Colonic mucosa (tissue), 4 donors: ENCODE data around the gene DNM2. TPM values are rescaled to one million over a fixed set of nuclear protein-coding genes. Genes with fewer than 3 reads are reported as not detected.

Experiments
- DNase-seq: peaks from one replicate; pipeline ENCODE4 v3.0.0-alpha.2; 2020
- H3K27ac ChIP-seq: fragments of 200-600 bp; one replicate; pipeline ENCODE4 v1.8.0; 2021
- H3K27me3 ChIP-seq: fragments of 200-600 bp; one replicate; pipeline ENCODE4 v1.8.0; 2021
- H3K36me3 ChIP-seq: fragments of 200-600 bp; one replicate; pipeline ENCODE4 v1.8.0; 2021
- H3K4me1 ChIP-seq: fragments of 200-600 bp; one replicate; pipeline ENCODE4 v1.8.0; 2021; ENCODE audit warnings: mild to moderate bottlenecking
- H3K4me3 ChIP-seq: fragments of 200-600 bp; one replicate; pipeline ENCODE4 v1.8.0; 2021
- H3K9ac ChIP-seq, 2 donors: one replicate each; pipeline ENCODE4 v1.7.0; 2013; ENCODE audit warnings: control low read depth in 2 of 2, low read depth in 2 of 2, low read length in 2 of 2
- H3K9me3 ChIP-seq: fragments of 200-600 bp; one replicate; pipeline ENCODE4 v1.8.0; 2021
- intact Hi-C: fragments of 100-400 bp; cut with DNase I; formaldehyde crosslinking; loops from one replicate; pipeline ENCODE4 v1.14.1; 2022
- total RNA-seq, 2 donors: library from RNA; stranded (reverse); fragmentation: NEBNext Ultra II Directional in 1 of 2; extraction: Animal tissue kit (Norgen Biotek cat#: 25700) in 1 of 2; gene quantifications; one replicate each; pipeline ENCODE4 v1.2.1, GENCODE V29; 2021
- TF ChIP-seq, protein P1 (sequence below): fragments of 200-600 bp; IDR thresholded peaks from one replicate; pipeline ENCODE4 v1.8.0; 2022; ENCODE audit warnings: antibody characterized with exemption, mild to moderate bottlenecking
- donor health status: healthy.
- donor health status: DM: no; HTN: no; CAD: no.
- donor health status: DM: no; HTN: no; CAD: no.

Gene DNM2
- total RNA-seq, 2 donors from 2014 or later, result 450 to 461 TPM

DNA sequence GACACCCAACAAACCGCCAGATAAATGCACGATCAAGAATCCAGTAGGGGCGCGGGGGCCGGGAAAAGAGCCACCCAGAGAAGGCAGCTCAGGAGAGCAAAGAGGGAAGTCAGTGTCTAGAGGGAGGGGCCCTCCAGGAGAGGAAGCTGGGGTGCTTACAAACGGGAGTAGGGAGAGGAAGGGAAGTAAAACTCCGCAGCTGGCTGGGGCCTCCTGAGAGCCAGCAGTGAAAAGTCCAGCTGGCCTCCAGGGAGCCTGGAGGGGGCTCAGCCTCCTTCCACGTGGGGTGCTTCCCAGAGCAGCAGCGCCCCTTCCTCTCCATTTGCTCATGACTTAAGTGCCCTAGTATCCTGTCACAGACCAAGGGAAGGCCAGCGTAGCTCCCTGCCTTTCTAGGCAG lies 66.4 kb downstream of the DNM2 start:
- peaks cover 53% of the 10 kb centered on the region for H3K36me3 ChIP-seq
- H3K9ac ChIP-seq, result no peak overlapping the region
- TF ChIP-seq, protein P1, sequence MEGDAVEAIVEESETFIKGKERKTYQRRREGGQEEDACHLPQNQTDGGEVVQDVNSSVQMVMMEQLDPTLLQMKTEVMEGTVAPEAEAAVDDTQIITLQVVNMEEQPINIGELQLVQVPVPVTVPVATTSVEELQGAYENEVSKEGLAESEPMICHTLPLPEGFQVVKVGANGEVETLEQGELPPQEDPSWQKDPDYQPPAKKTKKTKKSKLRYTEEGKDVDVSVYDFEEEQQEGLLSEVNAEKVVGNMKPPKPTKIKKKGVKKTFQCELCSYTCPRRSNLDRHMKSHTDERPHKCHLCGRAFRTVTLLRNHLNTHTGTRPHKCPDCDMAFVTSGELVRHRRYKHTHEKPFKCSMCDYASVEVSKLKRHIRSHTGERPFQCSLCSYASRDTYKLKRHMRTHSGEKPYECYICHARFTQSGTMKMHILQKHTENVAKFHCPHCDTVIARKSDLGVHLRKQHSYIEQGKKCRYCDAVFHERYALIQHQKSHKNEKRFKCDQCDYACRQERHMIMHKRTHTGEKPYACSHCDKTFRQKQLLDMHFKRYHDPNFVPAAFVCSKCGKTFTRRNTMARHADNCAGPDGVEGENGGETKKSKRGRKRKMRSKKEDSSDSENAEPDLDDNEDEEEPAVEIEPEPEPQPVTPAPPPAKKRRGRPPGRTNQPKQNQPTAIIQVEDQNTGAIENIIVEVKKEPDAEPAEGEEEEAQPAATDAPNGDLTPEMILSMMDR, result no peak
- H3K9me3 ChIP-seq, result no peaks in the 10 kb centered on the region
- DNase-seq, result no peak
- H3K27ac ChIP-seq, result no peak overlapping the region
- H3K4me1 ChIP-seq, result no peaks in the 10 kb centered on the region
- intact Hi-C loops, result no loop called here
- no peaks in the 10 kb centered on the region for H3K27me3 ChIP-seq
- no peak overlapping the region for H3K4me3 ChIP-seq

DNA sequence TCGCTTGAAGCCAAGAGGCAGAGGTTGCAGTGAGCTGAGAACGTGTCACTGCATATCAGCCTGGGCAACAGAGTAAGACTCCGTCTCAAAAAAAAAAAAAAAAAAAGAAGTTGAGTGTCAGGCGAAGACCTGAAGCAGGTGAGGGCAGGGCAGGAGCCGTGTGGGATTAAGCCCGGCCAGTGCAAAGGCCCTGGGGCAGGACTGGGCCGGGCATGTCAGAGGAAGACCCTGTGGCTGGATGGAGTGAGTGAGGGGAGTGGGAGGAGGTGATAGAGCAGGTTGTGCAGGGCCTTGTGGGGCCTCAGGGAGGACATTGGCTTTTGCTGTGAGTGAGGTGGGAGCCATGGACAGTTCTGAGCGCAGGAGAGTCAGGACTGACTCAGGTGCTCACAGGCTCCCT lies 70.3 kb downstream of the DNM2 start:
- no peak overlapping the region for H3K9ac ChIP-seq
- H3K4me1 ChIP-seq, result no peaks in the 10 kb centered on the region
- TF ChIP-seq, protein P1, result no peak
- H3K27me3 ChIP-seq, result no peaks in the 10 kb centered on the region
- peaks cover 42% of the 10 kb centered on the region for H3K36me3 ChIP-seq
- intact Hi-C loops, result no loop called here
- no peak for DNase-seq
- no peak overlapping the region for H3K27ac ChIP-seq
- H3K9me3 ChIP-seq, result no peaks in the 10 kb centered on the region
- H3K4me3 ChIP-seq, result no peak overlapping the region

DNA sequence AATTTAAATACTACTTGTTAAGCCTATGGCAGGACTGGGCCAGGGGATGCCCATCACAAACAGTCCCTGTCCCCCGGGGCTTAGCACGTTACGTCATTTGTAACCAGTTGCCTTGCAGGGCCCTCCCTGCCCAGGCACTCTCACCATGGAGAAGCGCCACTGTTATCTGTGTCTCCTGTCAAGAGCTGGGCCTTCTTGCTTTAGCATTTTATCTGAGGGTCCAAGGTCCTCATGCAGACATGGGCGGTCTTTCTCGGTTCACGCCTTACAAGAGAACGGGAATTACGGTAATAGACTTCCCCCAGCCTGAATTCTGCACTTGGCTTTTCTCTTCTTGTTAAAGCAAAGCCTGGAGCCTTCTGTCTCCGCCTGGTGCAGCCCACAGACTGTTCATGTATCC lies 72.0 kb downstream of the DNM2 start:
- TF ChIP-seq, protein P1, result no peak
- H3K27ac ChIP-seq, result no peak overlapping the region
- H3K36me3 ChIP-seq, result peaks cover 50% of the 10 kb centered on the region
- no peak overlapping the region for H3K4me3 ChIP-seq
- H3K4me1 ChIP-seq, result no peaks in the 10 kb centered on the region
- no peaks in the 10 kb centered on the region for H3K27me3 ChIP-seq
- intact Hi-C loops, result no loop called here
- no peak overlapping the region for H3K9ac ChIP-seq
- H3K9me3 ChIP-seq, result no peaks in the 10 kb centered on the region
- no peak for DNase-seq

DNA sequence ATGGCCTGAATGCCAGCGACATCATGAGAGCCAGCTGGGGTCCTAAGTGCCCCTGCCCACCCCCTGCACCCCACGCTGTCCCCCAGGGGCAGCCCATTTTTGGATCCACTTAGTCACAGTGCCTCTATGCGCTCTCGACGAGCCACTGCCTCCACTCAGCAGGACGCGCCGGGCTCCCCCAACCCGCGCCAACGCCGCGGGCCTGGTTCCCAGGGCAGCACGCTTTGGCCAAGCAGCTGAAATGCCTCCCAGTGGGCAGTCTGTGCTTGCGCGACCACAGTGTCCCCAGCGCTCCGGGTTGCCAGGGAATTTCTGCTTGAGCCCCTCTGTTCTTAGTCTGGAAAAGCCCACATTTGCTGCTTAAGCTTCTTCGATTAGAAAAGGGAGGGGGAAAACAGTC lies 78.8 kb downstream of the DNM2 start:
- TF ChIP-seq, protein P1, result no peak
- DNase-seq, result no peak
- intact Hi-C loops, result no loop called here

DNA sequence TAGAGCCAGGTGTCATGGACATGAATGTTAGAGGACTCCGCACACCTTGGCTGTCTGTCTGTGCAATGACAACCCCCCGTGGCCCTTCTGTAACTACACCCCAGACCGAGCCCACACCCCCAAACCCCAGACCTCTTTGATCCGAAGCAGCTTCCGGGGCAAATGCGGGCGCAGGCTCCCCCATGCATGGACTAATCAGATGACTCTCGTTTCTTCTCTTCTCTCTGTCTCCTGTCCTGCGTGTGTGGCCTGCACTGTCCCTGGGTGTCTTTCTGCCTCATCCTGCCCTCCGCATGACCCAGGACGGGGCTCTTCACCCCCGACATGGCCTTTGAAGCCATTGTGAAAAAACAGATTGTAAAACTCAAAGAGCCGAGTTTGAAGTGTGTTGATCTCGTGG lies 79.2 kb downstream of the DNM2 start:
- Histone ChIP-seq H3K36me3 (peaks cover 42% of the 10 kb centered on the region), H3K9ac (no peak overlapping the region), H3K9me3 (no peaks in the 10 kb centered on the region), H3K4me3 (no peak overlapping the region), H3K4me1 (no peaks in the 10 kb centered on the region), H3K27ac (no peak overlapping the region), H3K27me3 (no peaks in the 10 kb centered on the region)
- TF ChIP-seq, protein P1, result no peak
- intact Hi-C loops, result no loop called here
- DNase-seq, result no peak

More for the DNA sequence above, 78.8 kb downstream of the DNM2 start:
- Histone ChIP-seq H3K4me3 (no peak overlapping the region), H3K4me1 (no peaks in the 10 kb centered on the region), H3K27ac (no peak overlapping the region), H3K27me3 (no peaks in the 10 kb centered on the region), H3K9me3 (no peaks in the 10 kb centered on the region), H3K9ac (no peak overlapping the region), H3K36me3 (peaks cover 46% of the 10 kb centered on the region)
